ENCODE measurements around the gene GLYR1. TPM values are rescaled to one million over a fixed set of nuclear protein-coding genes. Genes with fewer than 3 reads are reported as not detected.
A peak's percentile ranks its signal among the peaks of the same experiment; 100 is the strongest.

Gene GLYR1
- total and polyA plus RNA-seq, 9 of the 15 experiments (the other 6 are each of a cell fraction or from before 2014, with no cell fraction given), result 6.7 to 99.2 (median 60.2) TPM

GRCh38 chr16:4893103-4893862 is 46.2 kb upstream of the GLYR1 start (continued):
- TF ChIP-seq POLR2G (IDR thresholded peaks at IDR 0.05; ENCODE audit: low read depth, low read length) (peak; percentile 47; the same call in 1 of the 2 replicates), SAFB2 (IDR thresholded peaks at IDR 0.05; ENCODE audit: borderline replicate concordance, low read depth, low read length, severe bottlenecking) (no peak), TFAP4 (CRISPR knock-in tag; IDR thresholded peaks at IDR 0.05; ENCODE audit: borderline replicate concordance) (0 out of 2 replicates have a peak, but pooled peaks have one; percentile 19)

- H3K4me1 ChIP-seq (replicated peaks in 1 of 2; ENCODE audit: control insufficient read depth in 2 of 2, insufficient read depth in 2 of 2, low read length in 2 of 2), result peaks cover 0 to 45% of the 10 kb centered on the region in 2 experiments; a peak in 2 of 5 replicates
- no peaks in the 10 kb centered on the region for H3K79me2 ChIP-seq (ENCODE audit: control insufficient read depth, insufficient read depth, low read length)
- H2AFZ ChIP-seq (ENCODE audit: low read depth, low read length), result no peak overlapping the region
- ChIA-PET CTCF (ENCODE audit: low intra/inter-chr PET ratio) (no interaction called here), POLR2A (interaction anchor here (0.7 to 1.8 kb wide), 4 partner anchors 12 to 191 kb away, joined by 3 to 5 read pairs (median 3); no protein-coding TSS in a partner anchor)
- H3K9me3 ChIP-seq (replicated peaks; ENCODE audit: control insufficient read depth, insufficient read depth, low read depth, low read length), result no peaks in the 10 kb centered on the region
- no peak overlapping the region for H3K4me3 ChIP-seq
- intact Hi-C loops (cut with micrococcal nuclease) (no loop called here), in situ Hi-C loops (cut with MboI) (no loop called here)
- H3K9me1 ChIP-seq (ENCODE audit: control insufficient read depth, insufficient read depth, low read length), result no peaks in the 10 kb centered on the region
- no peak overlapping the region for H3K27ac ChIP-seq (ENCODE audit: extremely low read depth, low read depth, low read length)
- peaks cover 12% of the 10 kb centered on the region for H4K20me1 ChIP-seq (replicated peaks; ENCODE audit: control insufficient read depth, insufficient read depth, low read length)
- no peak overlapping the region for H3K4me2 ChIP-seq (ENCODE audit: insufficient read depth, low read length)
- TF ChIP-seq BHLHE40 (IDR thresholded peaks at IDR 0.05; ENCODE audit: low read length) (peak; percentile 7; the same call in 1 of the 2 replicates), NR2C1 (IDR thresholded peaks at IDR 0.05) (no peak), NR2C1 (tag; IDR thresholded peaks at IDR 0.05) (no peak), ATF4 (CRISPR knock-in tag; IDR thresholded peaks at IDR 0.05) (no peak)
- ATAC-seq (peak; percentile 50; the same call in 2 of the 3 replicates), FAIRE-seq (no peak), DNase-seq (ENCODE audit: extremely low read depth in 1 of 4, low spot score in 3 of 4) (peak in 3 of 4 experiments; percentile 33 to 43 (median 37))
- no TSS peak for BruUV-seq (replicated peaks)
- WGBS (ENCODE audit: insufficient coverage, low coverage, missing lambda C conversion rate), result 27% methylated on average over 19 of the region's 23 CpGs
- peaks cover 5 to 18% of the 10 kb centered on the region in 2 experiments; a peak in 3 of 5 replicates for H3K27me3 ChIP-seq (ENCODE audit: control insufficient read depth in 2 of 2, insufficient read depth in 2 of 2, low read length in 2 of 2)
- peak overlapping the region in 1 of 2 experiments; percentile 41; a peak in 2 of 4 replicates for H3K9ac ChIP-seq (ENCODE audit: insufficient read depth in 1 of 2, low read depth in 2 of 2, low read length in 2 of 2)
- peaks cover 4% of the 10 kb centered on the region; the same call in 1 of the 3 replicates for H3K36me3 ChIP-seq (ENCODE audit: control insufficient read depth, insufficient read depth, low read length)
Observed at GRCh38 chr16:4892361-4893102, 45.4 kb upstream of the GLYR1 start.

All from K562 (cell line).